K562 (cell line): ENCODE data around the gene SNX1. TPM values are rescaled to one million over a fixed set of nuclear protein-coding genes. Genes with fewer than 3 reads are reported as not detected.

Experiments used
- ATAC-seq: fragments of 200-7000 bp; cut with Tn5 transposase; 3 replicates; pipeline ENCODE4 v1.9.1; 2020; ENCODE audit warnings: moderate library complexity
- BruUV-seq: library from RNA; stranded (reverse); fragments of 400-500 nt; replicated peaks from 2 replicates; lab custom pipeline; 2021; lab: Mats Ljungman, UMichigan
- CTCF ChIA-PET: fragments of 300-600 bp; formaldehyde crosslinking; extraction: SDS; loops from one replicate; lab custom pipeline; 2021; ENCODE audit warnings: low intra/inter-chr PET ratio; lab: Yijun Ruan, JAX
- POLR2A ChIA-PET: fragments of 300-600, 350-650 bp; sonication (Branson Sonifier 250); formaldehyde crosslinking; extraction: SDS; loops from one replicate; lab custom pipeline; 2021; ENCODE audit warnings: antibody characterized with exemption, inconsistent platforms; lab: Yijun Ruan, JAX
- DNase-seq, 4 experiments: peaks; one replicate each; pipeline versions ENCODE4 v3.0.0 to v3.0.0-alpha.2; 2011 to 2018; ENCODE audit warnings: low spot score in 3 of 4, mixed read lengths in 3 of 4; ENCODE audit errors: extremely low read depth in 1 of 4
- FAIRE-seq: peaks from 2 replicates; lab custom pipeline; 2011; peaks lifted over from hg19 to GRCh38; lab: Jason Lieb, UNC
- H2AFZ ChIP-seq: 2 replicates; pipeline ENCODE4 v1.6.0; 2011; ENCODE audit warnings: low read depth, low read length, control low read depth, inconsistent platforms
- H3K27ac ChIP-seq: fragments of 200-600 bp; 3 replicates; pipeline ENCODE4 v1.8.0; 2011; ENCODE audit warnings: low read depth, mild to moderate bottlenecking, control low read depth, inconsistent platforms, low read length, moderate library complexity, mixed read lengths; ENCODE audit errors: extremely low read depth
- H3K27me3 ChIP-seq, 2 experiments: fragments of 300-600 bp in 1 of 2; 2 replicates in 1 of 2; 3 replicates in 1 of 2; pipeline versions ENCODE4 v1.6.0 to v1.8.0; 2011; ENCODE audit warnings: inconsistent platforms in 2 of 2, low read length in 2 of 2, mild to moderate bottlenecking in 1 of 2, mixed read lengths in 1 of 2, moderate library complexity in 1 of 2; ENCODE audit not compliant: control insufficient read depth in 2 of 2, insufficient read depth in 2 of 2
- H3K36me3 ChIP-seq: fragments of 300-600 bp; 3 replicates; pipeline ENCODE4 v1.8.0; 2011; ENCODE audit warnings: mild to moderate bottlenecking, low read length, inconsistent platforms; ENCODE audit not compliant: control insufficient read depth, insufficient read depth
- H3K4me1 ChIP-seq, 2 experiments: fragments of 200-600 bp in 1 of 2; replicated peaks in 1 of 2; 2 replicates in 1 of 2; 3 replicates in 1 of 2; pipeline versions ENCODE4 v1.5.1 to v1.8.0; 2011; ENCODE audit warnings: inconsistent platforms in 2 of 2, low read length in 2 of 2, mild to moderate bottlenecking in 1 of 2, mixed read lengths in 1 of 2, moderate library complexity in 1 of 2; ENCODE audit not compliant: control insufficient read depth in 2 of 2, insufficient read depth in 2 of 2
- H3K4me2 ChIP-seq: 2 replicates; pipeline ENCODE4 v1.6.1; 2011; ENCODE audit warnings: low read length, control low read depth, inconsistent platforms, mixed read lengths; ENCODE audit not compliant: insufficient read depth
- H3K4me3 ChIP-seq: fragments of 200-600 bp; sonication (generic), shearing (Covaris generic); 2 replicates; pipeline ENCODE4 v1.5.1; 2016; ENCODE audit warnings: control low read depth, inconsistent platforms
- H3K79me2 ChIP-seq: fragments of 200-600 bp; 3 replicates; pipeline ENCODE4 v1.8.0; 2011; ENCODE audit warnings: low read length, inconsistent platforms; ENCODE audit not compliant: control insufficient read depth, insufficient read depth
- H3K9ac ChIP-seq, 2 experiments: 2 replicates each; pipeline versions ENCODE4 v1.6.0 to v1.6.1; 2011; ENCODE audit warnings: low read depth in 2 of 2, low read length in 2 of 2, control low read depth in 1 of 2, inconsistent platforms in 1 of 2, mild to moderate bottlenecking in 1 of 2, mixed read lengths in 1 of 2; ENCODE audit not compliant: insufficient read depth in 1 of 2
- H3K9me1 ChIP-seq: one replicate; pipeline ENCODE4 v1.6.0; 2011; ENCODE audit warnings: inconsistent platforms, mild to moderate bottlenecking, low read length, moderate library complexity; ENCODE audit not compliant: control insufficient read depth, insufficient read depth
- H3K9me3 ChIP-seq: replicated peaks from 2 replicates; pipeline ENCODE4 v1.5.1; 2011; ENCODE audit warnings: low read depth, low read length, inconsistent platforms; ENCODE audit not compliant: control insufficient read depth, insufficient read depth
- H4K20me1 ChIP-seq: replicated peaks from 2 replicates; pipeline ENCODE4 v1.6.1; 2011; ENCODE audit warnings: low read length, inconsistent platforms, mixed read lengths; ENCODE audit not compliant: control insufficient read depth, insufficient read depth
- BCL6 ChIP-seq: fragments of 250-450 bp; sonication (Bioruptor Pico); IDR thresholded peaks from 2 replicates; pipeline ENCODE4 v1.4.0; 2020
- BRD4 ChIP-seq: fragments of 200-600 bp; sonication (generic); IDR thresholded peaks from 2 replicates; pipeline ENCODE4 v1.6.1; 2017; ENCODE audit warnings: inconsistent platforms
- CREM ChIP-seq: IDR thresholded peaks from 2 replicates; pipeline ENCODE4 v1.6.1; 2014; ENCODE audit warnings: antibody characterized with exemption, low read depth
- ELF1 ChIP-seq: fragments of 200-800 bp; sonication (Bioruptor generic); IDR thresholded peaks from 2 replicates; pipeline ENCODE4 v1.6.1; 2016; ENCODE audit warnings: missing genetic modification characterization, missing compliant biosample characterization
- FOXJ2 ChIP-seq: fragments of 200-800 bp; sonication (Bioruptor generic); IDR thresholded peaks from 2 replicates; pipeline ENCODE4 v1.6.1; 2016; ENCODE audit warnings: missing genetic modification characterization, missing compliant biosample characterization
- FOXO4 ChIP-seq: fragments of 450-650 bp; formaldehyde crosslinking; IDR thresholded peaks from 2 replicates; pipeline ENCODE4 v1.4.0; 2020; ENCODE audit warnings: mild to moderate bottlenecking, moderate library complexity
- NR4A1 ChIP-seq, 2 experiments: fragments of 250-450 bp in 1 of 2; fragments of 450-650 bp in 1 of 2; sonication (Bioruptor Pico) in 1 of 2; IDR thresholded peaks; 2 replicates each; pipeline versions ENCODE4 v1.4.0 to v1.6.1; 2016 to 2020; ENCODE audit warnings: mild to moderate bottlenecking in 2 of 2, missing compliant biosample characterization in 1 of 2, missing genetic modification characterization in 1 of 2, moderate library complexity in 1 of 2
- SMAD4 ChIP-seq: fragments of 250-450 bp; sonication (Bioruptor Pico); conservative IDR thresholded peaks from 2 replicates; pipeline ENCODE4 v1.8.0; 2021; ENCODE audit warnings: inconsistent platforms, mild to moderate bottlenecking, moderate library complexity
- SRF ChIP-seq, 2 experiments: fragments of 250-450, 450-650 bp in 1 of 2; sonication (Bioruptor Pico) in 1 of 2; sonication (generic) in 1 of 2; formaldehyde crosslinking; IDR thresholded peaks; 2 replicates each; pipeline versions ENCODE4 v1.5.0 to v1.5.1; 2020 to 2022; ENCODE audit warnings: mild to moderate bottlenecking in 1 of 2, missing genetic modification reagents in 1 of 2
- THRA ChIP-seq: fragments of 450-650 bp; IDR thresholded peaks from 2 replicates; pipeline ENCODE4 v1.6.1; 2017; ENCODE audit warnings: mild to moderate bottlenecking, moderate library complexity
- ZNF431 ChIP-seq: sonication (generic); formaldehyde crosslinking; IDR thresholded peaks from 2 replicates; pipeline ENCODE4 v1.8.0; 2022; ENCODE audit warnings: mild to moderate bottlenecking, missing genetic modification reagents
- ZNF589 ChIP-seq: fragments of 200-800 bp; sonication (Bioruptor generic); IDR thresholded peaks from 2 replicates; pipeline ENCODE4 v1.6.1; 2016; ENCODE audit warnings: low read depth, missing genetic modification characterization, missing compliant biosample characterization
- ZNF639 ChIP-seq, 2 experiments: fragments of 200-800 bp in 1 of 2; sonication (Bioruptor generic) in 1 of 2; sonication (generic) in 1 of 2; formaldehyde crosslinking in 1 of 2; IDR thresholded peaks in 1 of 2; conservative IDR thresholded peaks in 1 of 2; 2 replicates each; pipeline versions ENCODE4 v1.5.0 to v1.6.1; 2016 to 2020; ENCODE audit warnings: missing compliant biosample characterization in 1 of 2, missing genetic modification characterization in 1 of 2, missing genetic modification reagents in 1 of 2
- ZNF76 ChIP-seq: fragments of 250-450 bp; sonication (Bioruptor Pico); IDR thresholded peaks from 2 replicates; pipeline ENCODE4 v1.4.0; 2020; ENCODE audit warnings: mild to moderate bottlenecking, moderate library complexity, borderline replicate concordance
- ZNF766 ChIP-seq: fragments of 200-800 bp; sonication (Bioruptor generic); conservative IDR thresholded peaks from 2 replicates; pipeline ENCODE4 v1.6.1; 2016; ENCODE audit warnings: missing genetic modification characterization, missing compliant biosample characterization
- WGBS: fragments of 100-300 bp; shearing (Covaris generic); methylation state at CpG from one replicate; pipeline ENCODE4 v1.1.6; 2016; ENCODE audit warnings: low coverage, mixed read lengths; ENCODE audit not compliant: insufficient coverage; ENCODE audit errors: missing lambda C conversion rate; 5-methylcytosine and 5-hydroxymethylcytosine counted together
- in situ Hi-C: fragments of 300-500 bp; cut with MboI; formaldehyde crosslinking; loops from 4 replicates; pipeline ENCODE4 v1.15.0; 2018; ENCODE audit warnings: inconsistent platforms, mixed read lengths
- intact Hi-C: fragments of 100-400 bp; cut with micrococcal nuclease; formaldehyde crosslinking; loops from 2 replicates; pipeline ENCODE4 v1.14.2; 2022
- polyA plus RNA-seq, 8 experiments: library from polyadenylated mRNA; depleted of rRNA in 4 of 8; stranded (reverse) in 5 of 8; unstranded in 3 of 8; fragments of >200 nt; fragmentation: Nextera tagmentation in 2 of 8; fragmentation: Illumina TruSeq in 1 of 8; extraction: Ambion mirVana in 2 of 8; extraction: Trizol in 1 of 8; gene quantifications; 2 replicates each; pipeline versions ENCODE4 v1.2.1 to v1.2.3, GENCODE V29; 2011 to 2014; ENCODE audit warnings: inconsistent platforms in 1 of 8, missing spikeins in 1 of 8
- total RNA-seq, 7 experiments: library from RNA; depleted of rRNA in 6 of 7; stranded (reverse); fragments of >200 nt in 6 of 7; fragmentation: Illumina TruSeq in 2 of 7; extraction: Trizol in 2 of 7; gene quantifications; 2 replicates each; pipeline versions ENCODE4 v1.2.1 to v1.2.3, GENCODE V29; 2011 to 2021; ENCODE audit warnings: low replicate concordance in 1 of 7

Gene SNX1
- total and polyA plus RNA-seq, 9 of the 15 experiments (the other 6 are each of a cell fraction or from before 2014, with no cell fraction given), result 11.0 to 105 (median 59.9) TPM

- Histone ChIP-seq H3K4me1 (peaks cover 3 to 29% of the 10 kb centered on the region in 2 experiments; a peak in 4 of 5 replicates), H3K9me1 (no peaks in the 10 kb centered on the region), H3K9ac (0 out of 4 replicates have a peak overlapping the region, but pooled peaks of 1 of the 2 experiments have one; percentile 10), H3K27me3 (no peaks in the 10 kb centered on the region), H3K4me3 (no peak overlapping the region), H3K9me3 (no peaks in the 10 kb centered on the region), H4K20me1 (peaks cover 5% of the 10 kb centered on the region; the same call in 1 of the 2 replicates), H2AFZ (no peak overlapping the region), H3K36me3 (peaks cover 58% of the 10 kb centered on the region), H3K79me2 (peaks cover 8% of the 10 kb centered on the region; the same call in 2 of the 3 replicates), H3K27ac (peak overlapping the region; percentile 66; the same call in 2 of the 3 replicates), H3K4me2 (0 out of 2 replicates have a peak overlapping the region, but pooled peaks have one; percentile 10)
- in situ Hi-C loops (loop anchor here (25.0 kb wide), 2 partner anchors 610 to 785 kb away; partner anchors contain the start of gene APH1B), intact Hi-C loops (no loop called here)
- FAIRE-seq (no peak), DNase-seq (peak in 1 of 4 experiments; percentile 3), ATAC-seq (no peak)
- BruUV-seq, result no TSS peak
- CTCF ChIA-PET, result no interaction called here
- 80% methylated on average over 4 of the region's 4 CpGs for WGBS
- POLR2A ChIA-PET, result interaction anchor here (1.0 to 2.3 kb wide), 6 partner anchors 9 to 474 kb away, joined by 3 to 11 read pairs (median 6); partner anchors contain the start of gene CIAO2A
- TF ChIP-seq ZNF76 (CRISPR knock-in tag), result 0 out of 2 replicates have a peak, but pooled peaks have one; percentile 5
- peak; percentile 50; the same call in 1 of the 2 replicates for TF ChIP-seq ZNF589
- peak in 1 of 2 experiments; percentile 56; a peak in 2 of 4 replicates for TF ChIP-seq ZNF639 (CRISPR knock-in tag; conservative IDR thresholded peaks at IDR 0.05 in 1 of 2, IDR thresholded peaks at IDR 0.05 in 1 of 2)
- TF ChIP-seq BRD4, result 0 out of 2 replicates have a peak, but pooled peaks have one; percentile 42
- peak; percentile 88; the same call in 1 of the 2 replicates for TF ChIP-seq ZNF766 (CRISPR knock-in tag)
- TF ChIP-seq SRF (CRISPR knock-in tag; IDR thresholded peaks at IDR 0.05), result peak; percentile 78 to 87
- no peak for TF ChIP-seq FOXO4 (CRISPR knock-in tag)
- TF ChIP-seq BCL6 (CRISPR knock-in tag), result no peak
- TF ChIP-seq ELF1 (tag), result peak; percentile 86
- no peak for TF ChIP-seq ZNF431 (CRISPR knock-in tag)
- 0 out of 2 replicates have a peak, but pooled peaks have one; percentile 13 for TF ChIP-seq SMAD4 (CRISPR knock-in tag)
- TF ChIP-seq THRA, result no peak
- TF ChIP-seq FOXJ2 (tag), result peak; percentile 68
- no peak for TF ChIP-seq CREM
- no peak for TF ChIP-seq NR4A1 (CRISPR knock-in tag; IDR thresholded peaks at IDR 0.05)
- peak; percentile 61; the same call in 1 of the 2 replicates for TF ChIP-seq NR4A1 (tag; IDR thresholded peaks at IDR 0.05)
Observed at GRCh38 chr15:64071931-64072765, 23.6 kb upstream of the SNX1 start.
